ENCODE results near the gene EGLN2. TPM values are rescaled to one million over a fixed set of nuclear protein-coding genes. Genes with fewer than 3 reads are reported as not detected.
"Not testable (repeated sequence)": the region's sequence is repeated elsewhere in the genome, so short reads cannot be mapped to it uniquely, and the experiment has no call there.

Gene EGLN2
- total and polyA plus RNA-seq, 4 donors: 60.0 to 120 (median 93.7) TPM

DNA sequence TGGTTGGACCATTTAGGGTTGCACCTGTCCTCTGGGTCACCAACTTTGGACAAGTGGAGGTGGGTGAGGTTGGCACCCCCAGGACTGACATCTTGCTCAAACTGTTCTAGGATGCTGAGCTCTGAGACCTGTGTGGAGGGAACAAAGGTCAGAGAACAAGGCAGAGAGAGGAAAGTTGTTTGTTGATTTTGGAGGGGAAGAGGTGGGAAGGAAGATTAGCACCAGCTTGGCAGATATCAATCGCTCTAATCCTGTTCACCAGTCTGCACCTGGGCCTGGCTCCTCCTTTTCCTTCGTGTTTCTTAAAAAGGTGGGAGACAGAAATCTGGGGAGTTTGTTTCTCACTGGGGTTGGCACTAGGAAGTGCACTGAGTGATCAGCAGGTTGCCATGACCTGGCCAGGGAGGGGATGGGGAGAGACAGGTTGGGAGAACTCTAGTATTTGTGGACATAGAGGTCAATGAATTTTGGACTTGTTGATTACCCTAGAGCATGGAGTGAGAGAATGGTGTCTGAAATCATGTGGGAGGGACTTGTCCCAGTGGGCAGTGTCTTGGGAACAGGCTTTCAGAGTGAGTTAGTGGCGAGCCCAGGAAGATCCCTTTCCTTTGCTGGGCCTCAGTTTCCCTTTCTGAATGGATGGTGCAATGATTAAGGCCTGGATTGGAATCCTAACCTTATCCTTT lies 53.6 kb downstream of the EGLN2 start:
- intact Hi-C loops (cut with DNase I); H3K27me3 ChIP-seq (ENCODE audit: control insufficient read depth in 1 of 2, insufficient read depth in 2 of 2, low read length in 1 of 2); H3K9me3 ChIP-seq (ENCODE audit: control insufficient read depth, low read length); H3K27ac ChIP-seq (ENCODE audit: low read depth in 1 of 2, low read length in 2 of 2); H3K4me3 ChIP-seq (ENCODE audit: low read length in 2 of 2); H3K36me3 ChIP-seq (ENCODE audit: control insufficient read depth in 1 of 2, insufficient read depth in 2 of 2, low read length in 1 of 2); DNase-seq; H3K4me1 ChIP-seq (ENCODE audit: control insufficient read depth in 1 of 2, insufficient read depth in 2 of 2, low read length in 2 of 2): not testable (repeated sequence)
- peak; percentile 16 for ATAC-seq (ENCODE audit: low FRiP score)
- 64 to 66% methylated on average over 2 of the region's 3 CpGs for WGBS, 2 donors

Other genes with a start within 250 kb of the EGLN2 start
- 10 to 100 TPM; 54.0 to 75.3 TPM for gene SHKBP1, start 222.3 kb upstream of the EGLN2 start, total RNA-seq
- 100 to 1,000 TPM in 1 of 2 donors, 10 to 100 TPM in 1; 29.4 to 150 TPM for gene SHKBP1, start 222.3 kb upstream of the EGLN2 start, polyA plus RNA-seq
- 100 to 1,000 TPM; 286 to 725 TPM for gene LTBP4, start 197.8 kb upstream of the EGLN2 start, total RNA-seq
- 100 to 1,000 TPM; 140 to 768 TPM for gene LTBP4, start 197.8 kb upstream of the EGLN2 start, polyA plus RNA-seq
- 10 to 100 TPM; 51.7 to 95.4 TPM for gene NUMBL, start 108.5 kb upstream of the EGLN2 start, total RNA-seq
- gene NUMBL, start 108.5 kb upstream of the EGLN2 start, polyA plus RNA-seq: 10 to 100 TPM in 1 of 2 donors, 1 to 10 TPM in 1; 9.8 to 70.2 TPM
- 10 to 100 TPM; 26.2 to 39.3 TPM for gene COQ8B, start 82.3 kb upstream of the EGLN2 start, total RNA-seq
- 10 to 100 TPM; 20.5 to 79.8 TPM for gene COQ8B, start 82.3 kb upstream of the EGLN2 start, polyA plus RNA-seq
- gene ITPKC, start 82.1 kb upstream of the EGLN2 start, total RNA-seq: 10 to 100 TPM; 23.9 to 25.7 TPM
- 10 to 100 TPM; 11.1 to 13.8 TPM for gene ITPKC, start 82.1 kb upstream of the EGLN2 start, polyA plus RNA-seq
- gene ACTMAP, start 48.7 kb upstream of the EGLN2 start, total RNA-seq: 1 to 10 TPM; 4.2 to 6.1 TPM
- 1 to 10 TPM in 1 of 2 donors, under 1 TPM in 1; 0.88 to 3.2 TPM for gene ACTMAP, start 48.7 kb upstream of the EGLN2 start, polyA plus RNA-seq
- 10 to 100 TPM; 40.5 to 47.2 TPM for gene SNRPA, start 48.0 kb upstream of the EGLN2 start, total RNA-seq
- gene SNRPA, start 48.0 kb upstream of the EGLN2 start, polyA plus RNA-seq: 10 to 100 TPM; 26.7 to 49.1 TPM
- 1 to 10 TPM; 1.7 to 3.6 TPM for gene MIA, start 23.7 kb upstream of the EGLN2 start, total RNA-seq
- gene MIA, start 23.7 kb upstream of the EGLN2 start, polyA plus RNA-seq: not detected
- gene RAB4B, start 20.9 kb upstream of the EGLN2 start, total RNA-seq: 10 to 100 TPM; 28.1 to 33.3 TPM
- gene RAB4B, start 20.9 kb upstream of the EGLN2 start, polyA plus RNA-seq: 10 to 100 TPM; 19.3 to 67.2 TPM
- gene CYP2A6, start 51.3 kb downstream of the EGLN2 start, total RNA-seq: not detected
- under 1 TPM in 1 of 2 donors, not detected in 1; 0.38 TPM for gene CYP2A6, start 51.3 kb downstream of the EGLN2 start, polyA plus RNA-seq
- gene CYP2A7, start 83.0 kb downstream of the EGLN2 start, total RNA-seq: not detected
- gene CYP2A7, start 83.0 kb downstream of the EGLN2 start, polyA plus RNA-seq: not detected
- not detected for gene CYP2B6, start 192.1 kb downstream of the EGLN2 start, total RNA-seq
- 1 to 10 TPM in 1 of 2 donors, not detected in 1; 1.6 TPM for gene CYP2B6, start 192.1 kb downstream of the EGLN2 start, polyA plus RNA-seq

Measured in aorta (tissue), 5 donors.